Measurements from ENCODE around the gene SUV39H2.
"Not testable (repeated sequence)": the region's sequence is repeated elsewhere in the genome, so short reads cannot be mapped to it uniquely, and the experiment has no call there.

SUV39H2 gene, protein sequence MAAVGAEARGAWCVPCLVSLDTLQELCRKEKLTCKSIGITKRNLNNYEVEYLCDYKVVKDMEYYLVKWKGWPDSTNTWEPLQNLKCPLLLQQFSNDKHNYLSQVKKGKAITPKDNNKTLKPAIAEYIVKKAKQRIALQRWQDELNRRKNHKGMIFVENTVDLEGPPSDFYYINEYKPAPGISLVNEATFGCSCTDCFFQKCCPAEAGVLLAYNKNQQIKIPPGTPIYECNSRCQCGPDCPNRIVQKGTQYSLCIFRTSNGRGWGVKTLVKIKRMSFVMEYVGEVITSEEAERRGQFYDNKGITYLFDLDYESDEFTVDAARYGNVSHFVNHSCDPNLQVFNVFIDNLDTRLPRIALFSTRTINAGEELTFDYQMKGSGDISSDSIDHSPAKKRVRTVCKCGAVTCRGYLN

DNA sequence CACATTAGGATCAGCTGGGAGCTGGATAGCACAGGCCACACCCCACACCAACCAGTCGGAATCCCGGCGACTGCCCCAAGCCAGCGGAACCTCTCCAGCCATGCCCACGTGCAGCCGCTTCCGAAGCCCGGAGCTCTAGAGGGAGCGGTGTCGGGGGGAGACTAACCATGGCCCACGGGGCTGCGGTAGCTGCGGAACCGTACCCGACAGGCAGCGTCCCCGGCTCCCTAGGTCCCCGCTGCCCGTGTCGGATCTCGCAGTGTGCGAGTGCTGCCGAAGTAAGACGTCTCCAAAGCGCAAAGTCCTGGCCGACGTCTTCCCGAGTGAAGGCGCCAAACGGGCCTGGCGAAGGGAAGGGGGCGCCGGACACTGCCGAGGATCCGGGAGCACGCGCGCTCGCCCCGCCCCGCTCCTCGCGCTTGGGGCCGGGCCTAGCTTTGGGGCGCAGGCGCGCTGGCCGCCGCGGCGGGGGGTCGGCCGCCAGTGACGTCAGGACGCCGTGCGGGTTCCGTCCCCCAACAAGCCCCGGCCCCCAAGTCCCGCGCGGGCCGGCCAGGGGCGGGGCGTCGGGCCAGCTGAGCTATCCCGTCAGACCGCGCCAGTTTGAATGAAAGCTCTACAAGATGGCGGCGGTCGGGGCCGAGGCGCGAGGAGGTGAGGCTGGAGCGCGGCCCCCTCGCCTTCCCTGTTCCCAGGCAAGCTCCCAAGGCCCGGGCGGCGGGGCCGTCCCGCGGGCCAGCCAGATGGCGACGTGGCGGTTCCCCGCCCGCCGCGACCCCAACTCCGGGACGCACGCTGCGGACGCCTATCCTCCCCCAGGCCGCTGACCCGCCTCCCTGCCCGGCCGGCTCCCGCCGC is at the start of gene SUV39H2:
SUV39H2 (plus strand) TSS at position 601 of the 858 bp plus-strand sequence; CDS start at position 624, 23 bp downstream.
- peak; percentile 95 for DNase-seq (ENCODE audit: low spot score)

DNA sequence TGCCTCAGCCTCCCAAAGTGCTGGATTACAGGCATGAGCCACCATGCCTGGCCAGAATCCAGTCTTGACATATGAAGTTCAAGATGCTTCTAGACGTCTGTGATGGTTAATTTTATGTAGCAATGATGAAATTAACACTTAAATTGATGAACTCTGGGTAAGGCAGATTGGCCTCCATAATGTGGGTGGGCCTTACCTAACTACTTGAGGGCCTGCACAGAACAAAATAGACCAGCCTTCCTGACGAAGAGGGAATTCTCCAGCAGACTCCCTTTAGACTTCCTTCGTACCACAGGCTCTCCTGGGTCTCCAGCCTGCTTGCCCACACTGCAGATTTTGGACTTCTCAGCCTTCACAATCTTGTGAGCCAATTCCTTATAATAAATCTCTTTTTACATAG is 45.6 kb upstream of the SUV39H2 start:
- DNase-seq (ENCODE audit: low spot score), result no peak

DNA sequence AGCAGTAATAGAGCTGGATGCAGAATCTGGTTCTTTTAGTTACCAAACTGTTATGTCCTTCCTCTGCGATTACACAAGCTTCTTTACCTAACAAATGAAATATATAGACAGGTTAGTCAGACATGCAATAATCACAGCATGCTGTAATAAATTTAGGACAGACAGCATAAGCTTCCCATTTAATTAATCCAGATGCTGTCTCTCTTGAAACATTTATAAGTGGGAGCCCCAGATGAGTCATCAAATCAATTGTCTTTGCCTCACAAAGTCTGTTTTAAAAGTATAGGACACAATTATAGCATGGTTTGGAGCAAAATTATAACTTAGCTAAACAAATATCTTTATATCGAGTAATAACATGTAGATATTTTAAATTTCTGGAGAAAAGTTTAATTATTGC is 42.5 kb upstream of the SUV39H2 start:
- DNase-seq (ENCODE audit: low spot score), result no peak

DNA sequence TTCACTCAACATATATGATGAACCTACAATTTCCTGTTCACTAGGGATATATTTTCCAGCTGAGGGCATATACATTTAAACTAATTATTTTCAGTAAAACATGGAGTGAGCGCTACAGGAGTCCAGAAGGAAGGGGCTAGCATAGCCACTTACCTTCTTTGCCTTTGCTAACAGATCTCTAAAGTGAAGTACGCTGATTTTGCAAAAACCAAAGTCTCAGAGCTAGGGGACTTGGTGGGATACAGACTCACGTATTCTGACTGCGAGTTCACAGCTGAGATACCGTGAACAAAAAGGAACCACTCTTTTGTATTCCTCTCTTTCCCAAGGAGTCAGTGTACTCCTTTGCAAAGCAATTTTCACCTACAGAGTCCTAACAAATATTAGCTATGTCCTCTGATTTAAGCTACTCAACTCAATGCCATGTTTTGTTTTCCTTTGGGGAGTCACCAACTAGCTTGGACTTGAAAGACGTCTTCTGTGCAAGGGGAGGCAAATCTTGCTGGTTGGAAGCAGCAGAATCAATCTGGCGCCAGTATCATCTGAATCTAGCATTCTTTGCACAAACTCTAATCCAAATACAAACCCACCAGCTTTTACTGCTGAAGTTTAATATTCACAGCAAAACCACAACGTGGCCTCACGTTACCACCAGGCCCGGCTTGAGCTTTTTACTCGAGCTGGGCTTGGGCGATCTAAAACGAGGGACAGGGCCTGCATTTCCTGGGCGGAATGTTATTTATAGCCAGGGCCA is 41.5 kb upstream of the SUV39H2 start:
- no peak for DNase-seq (ENCODE audit: low spot score)

DNA sequence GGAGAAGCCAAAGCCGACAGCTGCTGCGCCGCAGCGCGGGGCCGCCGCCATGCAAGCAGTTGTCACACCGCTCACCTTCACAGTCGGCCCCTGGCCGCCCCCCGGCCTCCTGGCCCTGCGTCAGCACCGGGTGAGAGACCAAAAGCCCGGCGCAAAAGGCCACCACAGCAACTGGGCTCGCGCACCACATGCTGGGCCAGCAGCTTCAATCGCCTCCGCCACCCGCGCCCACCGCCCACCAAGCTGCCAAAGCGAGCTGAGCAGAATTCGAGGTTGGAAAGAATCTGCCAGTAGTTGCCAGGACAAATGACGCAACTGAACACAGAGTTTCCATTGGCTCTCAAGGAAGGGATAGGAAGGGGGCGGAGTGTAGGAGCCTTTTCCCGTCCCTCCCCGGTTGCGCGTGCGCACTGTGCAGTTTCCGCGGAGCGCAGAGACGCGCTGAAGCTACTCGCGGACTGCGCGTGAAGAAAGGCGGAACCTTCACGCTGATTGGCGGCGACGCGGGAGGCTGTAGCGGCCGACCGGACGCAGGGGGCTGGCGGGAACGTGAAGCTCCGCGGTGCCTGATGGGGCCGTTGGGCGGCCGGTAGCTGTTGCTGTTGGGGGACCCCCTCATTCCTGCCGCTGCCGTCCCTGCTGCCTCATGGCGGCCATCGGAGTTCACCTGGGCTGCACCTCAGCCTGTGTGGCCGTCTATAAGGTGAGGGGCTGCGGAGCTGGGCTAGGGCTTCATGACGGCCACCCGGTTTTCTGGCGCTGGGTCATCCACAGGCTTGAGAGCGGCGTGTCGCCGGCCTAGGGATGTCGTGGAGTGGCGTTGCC is 40.7 kb upstream of the SUV39H2 start, which contains the start of the genes CDNF, HSPA14 and MSANTD7:
CDNF (minus strand) TSS at position 281 of the 825 bp plus-strand sequence; CDS start at position 190, 91 bp downstream.
HSPA14 (plus strand) TSS at position 550 of the 825 bp plus-strand sequence; CDS start at position 647, 97 bp downstream.
MSANTD7 (plus strand) TSS at position 550 of the 825 bp plus-strand sequence. CDS start 3,979 bp downstream, outside the sequence.
- DNase-seq (ENCODE audit: low spot score), result peak; percentile 99

DNA sequence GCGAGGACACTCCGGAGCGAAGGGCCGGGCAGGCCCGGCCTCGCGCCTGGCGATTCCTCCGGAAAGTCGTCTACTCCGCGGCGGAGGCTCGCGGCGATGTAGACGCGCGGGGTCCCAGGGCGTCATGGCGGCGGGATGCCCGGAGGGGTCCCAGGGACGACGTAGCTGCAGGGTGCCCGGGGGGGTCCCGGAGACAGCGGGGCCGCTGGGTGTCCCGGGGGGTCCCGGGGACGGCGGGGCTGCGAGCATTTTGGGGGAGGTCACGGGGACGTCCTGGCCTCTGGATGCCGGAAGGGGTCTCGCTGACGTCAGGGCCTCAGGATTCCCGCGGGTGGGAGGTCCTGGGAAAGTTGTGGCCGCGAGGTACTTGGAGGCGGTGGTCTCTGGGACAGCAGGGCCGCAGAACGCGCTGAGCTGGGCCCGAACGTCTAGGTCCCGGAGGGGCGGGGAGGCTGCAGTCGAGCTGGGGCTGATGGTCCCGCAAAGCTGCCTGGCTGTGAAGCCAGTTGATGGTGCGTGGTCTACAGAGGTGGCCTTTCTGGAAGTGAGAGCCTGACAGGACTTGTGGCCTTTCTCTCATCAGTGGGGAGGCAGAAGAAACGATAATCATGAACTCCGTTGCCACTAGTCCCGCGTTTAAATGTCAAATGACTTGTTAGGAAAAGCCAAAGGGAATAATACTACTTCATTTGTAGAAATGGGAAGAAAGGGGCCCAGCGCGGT is 39.9 kb upstream of the SUV39H2 start:
- no peak for DNase-seq (ENCODE audit: low spot score)

DNA sequence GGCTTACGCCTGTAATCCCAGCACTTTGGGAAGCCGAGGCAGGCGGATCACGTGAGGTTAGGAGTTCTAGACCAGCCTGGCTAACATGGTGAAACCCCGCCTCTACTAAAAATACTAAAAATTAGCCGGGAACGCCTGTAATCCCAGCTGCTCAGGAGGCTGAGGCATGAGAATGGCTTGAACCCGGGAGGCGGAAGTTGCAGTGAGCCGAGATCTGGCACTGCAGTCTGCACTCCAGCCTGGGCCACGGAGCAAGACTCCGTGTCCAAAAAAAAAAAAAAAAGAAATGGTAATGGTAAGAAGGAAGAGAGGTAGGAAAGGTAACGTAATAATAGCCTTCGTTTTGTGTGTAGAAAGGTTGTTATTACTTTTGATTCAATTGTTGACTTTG is 39.4 kb upstream of the SUV39H2 start:
- DNase-seq (ENCODE audit: low spot score), result no peak

DNA sequence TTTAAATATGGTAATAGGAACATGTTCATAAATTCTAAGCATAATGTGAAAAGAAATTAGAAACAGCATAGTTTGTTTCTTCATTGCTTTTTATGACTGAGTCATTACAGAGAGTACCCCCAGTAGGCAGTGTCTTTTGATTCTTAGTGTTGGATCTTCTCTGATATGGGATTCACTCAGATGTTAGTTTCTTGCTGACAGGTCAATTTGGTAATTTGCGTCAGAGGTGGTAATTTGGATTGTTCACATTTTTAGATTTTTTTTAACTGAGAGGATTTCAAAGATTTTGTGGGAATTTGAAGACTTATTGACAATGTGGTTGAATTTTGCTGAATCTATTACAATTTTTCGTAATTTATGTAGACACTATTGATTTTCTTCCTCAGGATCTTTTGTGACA is 38.5 kb upstream of the SUV39H2 start:
- DNase-seq (ENCODE audit: low spot score), result no peak

DNA sequence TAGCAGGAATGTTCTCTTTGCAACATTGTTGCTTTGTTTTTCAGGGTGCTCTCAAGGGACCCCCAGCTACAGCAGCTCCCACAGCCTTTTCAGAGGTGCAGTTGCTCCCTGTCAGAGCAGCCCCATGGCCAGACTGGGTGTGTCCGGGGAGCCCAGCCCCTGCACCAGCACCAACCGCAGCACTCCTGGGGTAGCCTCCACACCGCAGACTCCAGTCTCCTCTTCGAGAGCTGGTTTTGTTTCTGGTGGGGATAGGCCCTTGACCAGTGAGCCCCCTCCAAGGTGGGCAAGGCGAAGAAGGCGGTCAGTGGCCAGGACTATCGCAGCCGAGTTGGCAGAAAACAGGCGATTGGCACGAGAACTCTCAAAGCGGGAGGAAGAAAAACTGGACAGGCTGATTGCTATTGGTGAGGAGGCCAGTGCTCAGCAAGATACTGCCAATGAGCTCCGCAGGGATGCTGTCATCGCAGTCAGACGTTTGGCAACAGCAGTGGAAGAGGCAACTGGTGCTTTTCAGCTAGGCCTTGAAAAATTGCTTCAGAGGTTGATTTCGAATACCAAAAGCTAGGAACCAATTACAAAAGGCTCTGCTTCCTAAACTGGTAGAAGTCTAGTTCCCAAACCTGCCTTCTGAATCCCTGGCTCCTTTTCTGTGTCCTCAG is 35.2 kb upstream of the SUV39H2 start:
- no peak for DNase-seq (ENCODE audit: low spot score)

DNA sequence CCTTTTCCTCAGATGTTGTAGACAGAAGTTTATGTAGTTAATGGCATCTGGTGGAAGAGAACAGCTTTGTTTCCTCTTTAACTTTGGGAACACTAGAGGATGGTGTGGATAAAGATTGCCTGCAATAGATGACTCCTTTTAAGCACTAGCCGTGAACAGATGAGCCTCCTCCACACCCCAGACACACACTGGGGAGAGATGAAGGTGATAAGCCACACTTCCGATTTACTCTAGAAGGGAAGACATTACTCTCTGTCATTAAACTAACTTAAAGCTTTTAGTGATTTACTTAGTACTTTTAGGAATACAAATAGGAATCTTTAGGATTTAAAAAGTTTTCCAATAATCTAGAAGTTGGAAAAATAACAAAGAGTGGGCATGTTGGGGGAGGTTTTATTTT is 33.7 kb upstream of the SUV39H2 start:
- DNase-seq (ENCODE audit: low spot score), result no peak

DNA sequence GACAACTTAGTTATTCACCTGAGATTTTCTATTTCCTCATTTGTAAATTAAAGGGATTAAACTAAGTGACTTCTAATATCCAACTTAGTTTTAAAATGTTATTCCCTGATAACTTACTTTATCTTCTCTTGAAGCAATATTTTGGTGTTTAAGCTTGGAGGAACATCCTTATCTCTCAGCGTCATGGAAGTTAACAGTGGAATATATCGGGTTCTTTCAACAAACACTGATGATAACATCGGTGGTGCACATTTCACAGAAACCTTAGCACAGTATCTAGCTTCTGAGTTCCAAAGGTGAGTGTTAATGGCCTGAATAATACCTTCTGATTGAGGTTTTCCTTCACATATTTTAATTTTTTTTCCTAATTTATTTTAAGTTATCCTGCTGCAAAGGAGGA is 26.4 kb upstream of the SUV39H2 start:
- DNase-seq (ENCODE audit: low spot score), result no peak

DNA sequence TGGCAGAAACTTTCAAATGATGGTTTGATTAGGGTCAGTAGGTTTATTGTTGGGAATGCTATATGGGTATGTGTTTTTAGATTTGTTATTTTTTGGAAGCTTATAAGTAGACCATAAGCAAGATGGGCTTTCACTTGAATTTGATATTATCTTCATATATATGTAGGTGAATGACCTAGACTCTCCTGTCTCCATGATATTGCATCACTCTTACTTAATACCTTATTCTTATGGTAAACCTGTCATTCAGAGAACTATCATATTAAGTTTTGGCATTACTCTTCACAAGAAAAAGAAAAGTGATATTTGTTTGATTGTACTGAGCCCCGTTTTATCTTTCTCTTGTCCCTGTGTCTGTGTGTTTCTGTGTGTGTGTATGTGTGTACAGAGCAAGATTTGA is 23.2 kb upstream of the SUV39H2 start:
- no peak for DNase-seq (ENCODE audit: low spot score)

DNA sequence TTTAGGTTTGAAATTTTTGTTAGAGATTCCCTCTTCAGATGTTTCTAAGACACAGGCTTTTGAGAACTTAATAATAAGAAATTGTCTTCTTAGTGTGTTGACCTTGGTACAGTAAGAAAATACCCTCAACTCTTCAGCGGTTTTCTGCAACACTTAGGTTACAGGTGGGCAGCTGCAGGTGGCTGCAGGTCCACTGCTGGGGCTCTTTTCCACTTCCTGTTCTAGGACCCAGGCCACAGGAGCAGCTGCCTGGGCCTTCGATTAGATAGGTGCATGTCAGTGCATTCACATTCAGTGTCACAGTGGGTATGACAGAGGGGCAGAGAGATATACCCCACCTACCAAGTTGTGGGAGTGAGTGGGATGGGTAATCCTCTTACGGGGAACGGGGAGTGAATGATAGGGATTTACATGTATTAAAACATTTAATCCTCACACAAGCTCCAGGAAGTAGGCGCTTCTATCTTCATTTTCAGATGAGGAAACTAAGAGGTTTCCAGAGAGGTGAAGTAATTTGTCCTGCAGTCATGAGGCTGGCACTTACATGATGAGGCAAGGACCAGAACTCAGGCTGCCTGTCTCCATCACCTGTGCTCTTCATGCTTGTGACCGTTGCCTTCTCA is 20.2 kb upstream of the SUV39H2 start:
- no peak for DNase-seq (ENCODE audit: low spot score)

DNA sequence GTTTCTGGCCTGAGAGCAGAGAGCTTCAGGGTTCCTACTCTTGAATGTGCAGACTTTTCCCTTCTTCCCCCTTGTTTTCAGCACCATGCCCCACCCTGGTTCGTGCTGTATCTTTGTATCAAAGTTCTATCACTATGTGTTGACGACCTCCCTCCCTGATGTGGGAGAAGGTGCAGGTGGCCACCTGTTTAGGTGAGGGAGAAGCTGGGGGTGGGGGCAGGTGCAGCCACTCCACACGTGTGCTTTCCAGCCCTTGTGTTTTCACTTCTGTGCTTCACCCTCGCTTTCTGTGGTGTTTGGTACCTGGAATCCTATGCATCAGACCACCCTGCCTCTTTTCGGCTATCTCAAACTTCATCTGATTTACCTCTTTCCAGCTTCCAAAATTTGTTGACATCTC is 19.6 kb upstream of the SUV39H2 start:
- DNase-seq (ENCODE audit: low spot score), result no peak

DNA sequence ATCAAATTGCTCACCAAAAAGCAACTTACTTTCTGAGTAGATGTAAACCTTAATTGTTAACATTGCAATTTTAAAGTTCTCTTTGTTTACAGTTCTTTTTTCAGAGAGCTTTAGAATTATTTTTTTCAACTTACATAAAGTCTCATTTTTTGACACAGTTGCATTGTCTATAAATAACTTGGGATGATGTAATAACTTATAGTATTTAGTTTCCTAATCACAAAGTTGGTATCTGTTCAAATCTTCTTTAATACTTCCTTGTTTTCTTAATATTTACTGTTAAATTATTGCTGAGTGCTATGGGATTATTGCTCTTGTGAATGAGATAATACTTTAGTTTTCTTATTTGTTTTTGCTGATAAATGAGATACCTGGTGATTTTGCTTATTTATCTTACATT is 18.9 kb upstream of the SUV39H2 start:
- no peak for DNase-seq (ENCODE audit: low spot score)

DNA sequence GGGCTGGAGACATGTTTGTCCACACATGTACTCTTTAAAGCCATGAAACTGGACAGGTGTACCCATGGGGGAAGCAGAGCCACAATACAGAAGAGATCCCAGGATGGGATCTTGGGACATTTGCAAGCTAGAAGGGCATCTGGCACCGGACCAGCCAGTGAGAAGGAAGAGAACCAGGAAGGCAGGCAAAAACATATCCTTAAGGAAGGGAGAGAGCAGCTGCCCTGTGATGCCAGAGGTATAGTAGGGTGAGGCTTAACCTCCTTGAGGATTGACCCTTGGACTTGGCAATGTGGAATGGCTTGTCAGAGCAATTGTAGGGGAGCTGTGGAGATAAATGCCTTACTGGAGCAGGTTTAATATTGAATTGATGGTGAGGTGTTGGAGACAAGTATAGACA is 17.9 kb upstream of the SUV39H2 start:
- DNase-seq (ENCODE audit: low spot score), result no peak

DNA sequence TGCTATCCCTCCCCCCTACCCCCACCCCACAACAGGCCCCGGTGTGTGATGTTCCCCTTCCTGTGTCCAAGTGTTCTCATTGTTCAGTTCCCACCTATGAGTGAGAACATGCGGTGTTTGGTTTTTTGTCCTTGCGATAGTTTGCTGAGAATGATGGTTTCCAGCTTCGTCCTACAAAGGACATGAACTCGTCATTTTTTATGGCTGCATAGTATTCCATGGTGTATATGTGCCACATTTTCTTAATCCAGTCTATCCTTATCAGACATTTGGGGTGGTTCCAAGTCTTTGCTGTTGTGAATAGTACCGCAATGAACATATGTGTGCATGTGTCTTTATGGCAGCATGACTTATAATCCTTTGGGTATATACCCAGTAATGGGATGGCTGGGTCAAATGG is 14.2 kb upstream of the SUV39H2 start:
- DNase-seq (ENCODE audit: low spot score), result not testable (repeated sequence)

DNA sequence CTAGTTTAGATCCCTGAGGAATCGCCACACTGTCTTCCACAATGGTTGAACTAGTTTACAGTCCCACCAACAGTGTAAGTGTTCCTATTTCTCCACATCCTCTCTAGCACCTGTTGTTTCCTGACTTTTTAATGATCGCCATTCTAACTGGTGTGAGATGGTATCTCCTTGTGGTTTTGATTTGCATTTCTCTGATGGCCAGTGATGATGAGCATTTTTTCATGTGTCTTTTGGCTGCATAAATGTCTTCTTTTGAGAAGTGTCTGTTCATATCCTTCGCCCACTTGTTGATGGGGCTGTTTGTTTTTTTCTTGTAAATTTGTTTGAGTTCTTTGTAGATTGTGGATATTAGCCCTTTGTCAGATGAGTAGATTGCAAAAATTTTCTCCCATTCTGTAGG is 13.8 kb upstream of the SUV39H2 start:
- DNase-seq (ENCODE audit: low spot score), result not testable (repeated sequence)

DNA sequence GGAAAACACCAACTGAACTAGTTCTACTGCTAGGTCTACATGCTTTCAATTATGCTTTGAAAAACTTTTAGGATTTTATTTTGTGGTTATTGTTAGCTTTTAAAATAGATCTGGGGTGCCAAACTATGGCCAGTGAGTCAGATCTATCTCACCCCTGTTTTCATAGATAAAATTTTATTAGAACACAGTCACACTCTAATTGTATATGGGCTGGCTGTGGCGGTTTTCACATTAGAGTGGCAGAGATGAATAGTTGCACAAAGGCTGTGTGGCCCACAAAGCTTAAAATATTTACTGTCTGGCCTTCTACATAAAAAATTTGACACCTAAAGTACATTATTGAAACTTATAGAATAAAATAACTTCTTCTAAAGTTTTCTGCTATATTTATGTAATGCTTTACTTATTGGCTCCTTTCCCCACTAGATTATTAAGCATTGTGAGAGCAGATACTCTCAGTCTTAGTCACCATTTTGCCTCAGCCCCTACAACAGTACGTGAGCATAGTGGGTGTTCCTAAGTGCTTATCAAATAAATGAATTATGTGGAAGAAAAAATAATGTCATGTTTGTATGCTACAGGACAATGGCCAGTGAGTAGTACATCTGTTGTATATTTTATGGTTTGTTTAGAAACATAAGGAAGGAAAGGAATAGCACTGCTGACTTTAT is 5.4 kb upstream of the SUV39H2 start:
- DNase-seq (ENCODE audit: low spot score), result no peak

Measured in globus pallidus (tissue), 1 donor.